Activated CD8-positive, alpha-beta memory T cell treated with anti-CD3 and anti-CD28 coated beads for 36 hours (primary cell): ENCODE data around the gene PCDHGC5. TPM values are rescaled to one million over a fixed set of nuclear protein-coding genes. Genes with fewer than 3 reads are reported as not detected.

Source experiments
- CTCF ChIA-PET: fragments of 350-600 bp; sonication (Branson Sonifier 250); formaldehyde crosslinking; loops from one replicate; lab custom pipeline; 2021; ENCODE audit warnings: antibody characterized with exemption; lab: Charles Lee
- POLR2A ChIA-PET: fragments of 350-600 bp; sonication (Branson Sonifier 250); formaldehyde crosslinking; loops from one replicate; lab custom pipeline; 2021; ENCODE audit warnings: antibody characterized with exemption; lab: Charles Lee
- total RNA-seq, 2 experiments: library from RNA; stranded (reverse); gene quantifications; one replicate each; pipeline ENCODE4 v1.2.3, GENCODE V29; 2021

Gene PCDHGC5
- total RNA-seq, 2 experiments from 2014 or later = not detected

- ChIA-PET CTCF (interaction anchor here (1.5 to 1.8 kb wide), 2 partner anchors 55 to 97 kb away, joined by 3 to 5 read pairs; no protein-coding TSS in a partner anchor), POLR2A (interaction anchor here (0.8 kb wide), 1 partner anchor 32 kb away, joined by 3 read pairs; no protein-coding TSS in a partner anchor)
These were observed 20.1 kb downstream of the PCDHGC5 start for GRCh38 chr5:141508798-141509611.

GRCh38 chr5:141510160-141510559 lies 21.3 kb downstream of the PCDHGC5 start:
- ChIA-PET POLR2A (interaction anchor here (0.7 kb wide), 1 partner anchor 136 kb away, joined by 4 read pairs; no protein-coding TSS in a partner anchor), CTCF (interaction anchor here (0.7 to 1.5 kb wide), 4 partner anchors 54 to 288 kb away, joined by 3 read pairs; no protein-coding TSS in a partner anchor)

DNA sequence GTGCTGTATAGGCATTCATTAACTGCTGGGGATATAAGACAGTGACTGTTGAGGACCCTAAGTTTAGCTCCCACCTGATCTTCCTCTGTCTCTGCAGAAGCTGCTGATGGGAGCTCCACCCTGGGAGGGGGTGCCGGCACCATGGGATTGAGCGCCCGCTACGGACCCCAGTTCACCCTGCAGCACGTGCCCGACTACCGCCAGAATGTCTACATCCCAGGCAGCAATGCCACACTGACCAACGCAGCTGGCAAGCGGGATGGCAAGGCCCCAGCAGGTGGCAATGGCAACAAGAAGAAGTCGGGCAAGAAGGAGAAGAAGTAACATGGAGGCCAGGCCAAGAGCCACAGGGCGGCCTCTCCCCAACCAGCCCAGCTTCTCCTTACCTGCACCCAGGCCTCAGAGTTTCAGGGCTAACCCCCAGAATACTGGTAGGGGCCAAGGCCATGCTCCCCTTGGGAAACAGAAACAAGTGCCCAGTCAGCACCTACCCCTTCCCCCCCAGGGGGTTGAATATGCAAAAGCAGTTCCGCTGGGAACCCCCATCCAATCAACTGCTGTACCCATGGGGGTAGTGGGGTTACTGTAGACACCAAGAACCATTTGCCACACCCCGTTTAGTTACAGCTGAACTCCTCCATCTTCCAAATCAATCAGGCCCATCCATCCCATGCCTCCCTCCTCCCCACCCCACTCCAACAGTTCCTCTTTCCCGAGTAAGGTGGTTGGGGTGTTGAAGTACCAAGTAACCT lies 22.1 kb downstream of the PCDHGC5 start:
- CTCF ChIA-PET = interaction anchor here (0.9 to 1.5 kb wide), 4 partner anchors 13 to 191 kb away, joined by 3 to 4 read pairs (median 3); partner anchors contain the start of gene TAF7
- POLR2A ChIA-PET = no interaction called here

DNA sequence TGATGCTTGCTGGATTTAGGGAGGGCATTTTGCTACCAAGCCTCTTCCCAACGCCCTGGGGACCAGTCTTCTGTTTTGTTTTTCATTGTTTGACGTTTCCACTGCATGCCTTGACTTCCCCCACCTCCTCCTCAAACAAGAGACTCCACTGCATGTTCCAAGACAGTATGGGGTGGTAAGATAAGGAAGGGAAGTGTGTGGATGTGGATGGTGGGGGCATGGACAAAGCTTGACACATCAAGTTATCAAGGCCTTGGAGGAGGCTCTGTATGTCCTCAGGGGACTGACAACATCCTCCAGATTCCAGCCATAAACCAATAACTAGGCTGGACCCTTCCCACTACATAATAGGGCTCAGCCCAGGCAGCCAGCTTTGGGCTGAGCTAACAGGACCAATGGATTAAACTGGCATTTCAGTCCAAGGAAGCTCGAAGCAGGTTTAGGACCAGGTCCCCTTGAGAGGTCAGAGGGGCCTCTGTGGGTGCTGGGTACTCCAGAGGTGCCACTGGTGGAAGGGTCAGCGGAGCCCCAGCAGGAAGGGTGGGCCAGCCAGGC lies 23.0 kb downstream of the PCDHGC5 start:
- ChIA-PET CTCF (interaction anchor here (0.5 to 2.4 kb wide), 7 partner anchors 12 to 192 kb away, joined by 3 to 9 read pairs (median 4); partner anchors contain the start of genes PCDHGA10 and TAF7), POLR2A (no interaction called here)

- ChIA-PET CTCF (interaction anchor here (0.5 to 2.4 kb wide), 17 partner anchors 9 to 192 kb away, joined by 3 to 9 read pairs (median 4); partner anchors contain the start of genes PCDHGA1, PCDHGA10, PCDHGA12 and PCDHGA2), POLR2A (interaction anchor here (0.6 to 1.0 kb wide), 2 partner anchors 28 to 52 kb away, joined by 3 to 4 read pairs; partner anchors contain the start of gene PCDHGC4)
These were observed 23.6 kb downstream of the PCDHGC5 start for GRCh38 chr5:141512390-141512910.

GRCh38 chr5:141512911-141513626 lies 24.2 kb downstream of the PCDHGC5 start:
- POLR2A ChIA-PET = interaction anchor here (0.6 to 1.0 kb wide), 3 partner anchors 28 to 161 kb away, joined by 3 to 4 read pairs (median 3); partner anchors contain the start of gene PCDHGC4
- CTCF ChIA-PET = interaction anchor here (0.6 to 2.4 kb wide), 16 partner anchors 8 to 184 kb away, joined by 3 to 9 read pairs (median 4); partner anchors contain the start of genes PCDHGA1, PCDHGA10, PCDHGA12 and PCDHGA2

DNA sequence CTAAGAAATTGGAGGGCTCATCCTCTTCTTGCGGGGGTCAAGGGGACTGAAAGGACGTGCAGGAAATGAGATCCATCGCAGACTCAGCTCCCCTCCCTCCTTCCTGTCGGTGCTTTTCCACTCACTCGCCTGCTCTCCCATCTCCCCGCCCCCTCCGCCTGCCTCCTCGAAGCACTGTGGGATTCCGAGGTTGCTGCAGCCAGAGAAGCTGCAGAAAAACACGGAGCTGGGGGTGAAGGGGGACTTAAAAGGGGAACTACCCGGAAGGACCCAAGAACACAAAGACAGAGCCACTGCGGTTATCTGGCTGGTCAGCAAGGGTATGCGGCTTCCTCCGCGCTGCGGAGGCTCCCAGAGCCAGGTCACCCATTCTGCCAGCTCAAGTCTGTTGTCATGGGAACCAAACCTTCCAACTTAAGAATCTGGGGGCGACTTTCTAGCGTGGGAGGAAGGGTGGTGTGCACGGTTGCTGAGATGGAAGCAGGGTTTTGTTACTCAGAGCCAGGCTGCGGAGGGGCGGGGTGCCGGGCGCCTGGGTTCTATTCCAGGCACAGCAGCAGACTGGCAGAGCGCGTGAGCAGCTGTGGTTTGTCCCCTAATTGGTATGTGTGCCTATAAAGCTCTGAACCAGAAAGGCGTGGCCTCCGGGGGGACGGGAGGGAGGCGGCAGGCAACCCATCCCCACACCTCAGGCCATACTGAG lies 24.9 kb downstream of the PCDHGC5 start:
- CTCF ChIA-PET = interaction anchor here (1.1 to 2.4 kb wide), 8 partner anchors 9 to 101 kb away, joined by 3 to 9 read pairs (median 4); partner anchors contain the start of genes PCDHGA10, PCDHGA12 and PCDHGB7

DNA sequence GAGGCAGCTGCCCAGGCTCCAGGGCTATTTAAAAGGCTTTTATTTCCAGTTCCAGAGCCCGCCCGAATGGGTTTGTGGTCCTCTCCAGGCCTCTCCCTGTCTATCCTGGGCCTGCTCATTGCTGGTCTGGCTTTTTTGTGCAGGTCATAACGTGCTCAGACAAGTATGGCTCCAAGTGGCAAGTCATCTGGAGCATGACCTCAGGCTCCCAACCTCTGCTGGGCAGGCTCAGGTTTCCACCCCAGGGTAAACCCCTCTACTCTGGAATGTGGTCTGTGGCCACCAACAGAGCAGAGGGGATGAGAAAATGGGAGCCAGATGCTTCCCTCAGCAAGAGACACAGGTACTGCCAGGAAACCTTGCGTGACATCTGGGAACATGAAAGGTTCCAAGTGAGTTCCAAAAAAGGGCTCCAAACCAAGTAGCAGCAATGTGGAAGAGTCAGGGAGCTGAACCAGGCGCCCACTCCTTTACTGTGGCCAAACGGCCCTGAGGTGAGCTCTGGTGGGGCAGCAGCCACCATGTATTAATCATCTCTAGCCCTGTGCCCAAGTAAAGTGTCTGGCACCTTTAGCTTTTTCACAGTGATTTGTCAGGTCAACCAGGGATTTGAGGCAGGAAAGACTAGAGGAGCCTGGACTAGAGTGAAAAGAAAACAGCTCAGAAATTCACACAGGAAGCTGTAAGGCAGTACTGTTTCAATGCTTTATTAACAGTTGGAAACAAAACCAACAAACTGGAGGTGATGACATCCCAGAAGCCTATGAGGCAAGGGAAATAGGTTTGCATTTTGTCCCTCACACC lies 25.7 kb downstream of the PCDHGC5 start:
- POLR2A ChIA-PET = no interaction called here

More for the DNA sequence above, 24.9 kb downstream of the PCDHGC5 start:
- POLR2A ChIA-PET = interaction anchor here (0.8 kb wide), 1 partner anchor 161 kb away, joined by 3 read pairs; no protein-coding TSS in a partner anchor

DNA sequence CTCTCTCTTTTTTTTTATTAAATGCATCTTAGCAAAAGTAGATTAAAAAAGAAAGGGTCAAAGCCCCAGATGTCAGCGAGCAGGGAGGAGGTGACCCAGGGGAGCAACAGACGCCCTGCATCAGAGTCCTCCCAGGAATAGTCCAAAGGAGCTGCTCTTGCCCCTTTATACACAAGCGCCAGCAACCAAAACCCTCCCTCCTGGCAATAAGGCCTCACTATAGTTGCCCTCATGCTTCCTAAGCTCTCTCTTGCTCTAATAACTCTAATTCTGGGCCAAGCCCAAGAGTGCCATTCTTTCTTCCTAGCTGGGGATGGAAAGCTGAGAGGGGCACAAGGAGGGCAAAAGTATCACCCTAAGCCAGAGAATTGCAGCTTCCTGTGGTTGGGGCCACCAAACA lies 26.3 kb downstream of the PCDHGC5 start:
- CTCF ChIA-PET = interaction anchor here (1.0 to 1.1 kb wide), 2 partner anchors 9 to 99 kb away, joined by 3 read pairs; no protein-coding TSS in a partner anchor
- POLR2A ChIA-PET = no interaction called here

More for the DNA sequence above, 25.7 kb downstream of the PCDHGC5 start:
- CTCF ChIA-PET = interaction anchor here (0.7 to 1.8 kb wide), 6 partner anchors 9 to 99 kb away, joined by 3 to 4 read pairs (median 3); partner anchors contain the start of genes PCDHGA12 and PCDHGB7

- POLR2A ChIA-PET = no interaction called here
- CTCF ChIA-PET = interaction anchor here (1.2 kb wide), 1 partner anchor 51 kb away, joined by 7 read pairs; no protein-coding TSS in a partner anchor
These were observed 27.2 kb downstream of the PCDHGC5 start for GRCh38 chr5:141515946-141516671.

DNA sequence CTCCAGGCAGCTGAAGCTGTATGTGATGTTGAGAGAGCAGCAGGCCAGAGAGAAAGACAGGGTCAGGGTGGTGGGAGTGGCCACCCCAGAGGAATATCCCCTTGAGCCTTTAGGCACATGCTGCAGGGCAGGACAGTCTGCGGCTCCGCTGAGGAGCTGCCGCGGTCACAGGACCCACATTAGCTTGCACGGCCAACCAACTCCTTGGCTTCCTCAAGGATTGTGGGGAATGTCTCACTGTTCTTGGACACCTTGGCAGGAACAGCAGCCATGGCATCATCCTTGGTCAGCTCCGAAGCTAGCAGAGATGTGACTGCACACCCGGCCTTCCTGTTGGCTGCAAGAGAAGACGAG lies 27.8 kb downstream of the PCDHGC5 start:
- ChIA-PET CTCF (interaction anchor here (1.2 kb wide), 1 partner anchor 51 kb away, joined by 7 read pairs; no protein-coding TSS in a partner anchor), POLR2A (no interaction called here)

DNA sequence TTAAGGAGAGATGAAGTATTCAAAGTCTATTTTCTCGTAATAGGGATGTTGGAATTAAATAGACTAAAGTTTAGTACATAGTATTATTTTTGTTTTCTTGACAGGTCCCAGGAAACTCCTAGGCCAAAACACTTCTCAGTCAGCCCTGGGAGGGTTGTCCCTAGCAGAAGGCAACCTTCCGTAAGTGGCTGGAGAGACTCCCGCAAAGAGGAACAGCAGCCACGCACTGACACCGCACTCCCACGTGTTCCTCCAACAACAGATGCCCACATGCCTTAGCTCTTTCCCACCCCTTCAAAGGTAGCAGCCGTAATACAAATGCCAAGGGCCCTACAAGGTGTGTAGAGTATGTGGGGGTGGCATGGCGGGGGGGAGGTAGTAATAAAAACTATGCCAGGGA lies 28.4 kb downstream of the PCDHGC5 start:
- POLR2A ChIA-PET = no interaction called here
- CTCF ChIA-PET = interaction anchor here (1.0 to 1.2 kb wide), 3 partner anchors 41 to 95 kb away, joined by 3 to 7 read pairs (median 3); no protein-coding TSS in a partner anchor

- ChIA-PET CTCF (interaction anchor here (1.0 to 1.1 kb wide), 2 partner anchors 40 to 96 kb away, joined by 3 read pairs; no protein-coding TSS in a partner anchor), POLR2A (no interaction called here)
These were observed 29.2 kb downstream of the PCDHGC5 start for GRCh38 chr5:141517880-141518617.

DNA sequence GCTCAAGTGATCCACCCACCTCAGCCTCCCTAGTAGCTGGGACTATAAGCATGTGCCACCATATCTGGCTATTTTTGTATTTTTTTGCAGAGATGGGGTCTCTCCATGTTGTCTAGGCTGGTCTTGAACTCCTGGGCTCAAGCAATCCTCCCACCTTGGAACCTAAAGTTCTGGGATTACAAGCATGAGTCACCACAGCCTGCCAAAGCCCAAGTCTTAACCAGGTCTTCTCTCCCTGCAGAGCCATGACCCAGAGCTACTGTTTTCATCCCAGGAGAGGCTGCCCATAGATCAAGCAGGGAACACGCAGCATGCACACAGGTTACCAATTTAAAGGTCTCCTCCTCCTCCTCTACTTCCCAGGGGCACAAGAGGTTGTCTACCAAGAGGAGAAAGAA lies 29.7 kb downstream of the PCDHGC5 start:
- POLR2A ChIA-PET = no interaction called here
- CTCF ChIA-PET = no interaction called here
